Esophagus squamous epithelium (tissue), 5 donors: ENCODE results near the gene HSD17B2. TPM values are rescaled to one million over a fixed set of nuclear protein-coding genes. Genes with fewer than 3 reads are reported as not detected.

Source experiments
- DNase-seq: peaks from one replicate; lab custom pipeline; 2025; lab: John Stamatoyannopoulos, UW
- H3K27ac ChIP-seq, 4 donors: fragments of 200-600 bp; sonication (generic); one replicate each; pipeline ENCODE4 v1.5.1; 2016 to 2019; ENCODE audit warnings: mild to moderate bottlenecking in 1 of 4
- H3K27me3 ChIP-seq, 4 donors: fragments of 200-600 bp; sonication (generic); 1 replicate in 3 of 4; 2 replicates in 1 of 4; pipeline versions ENCODE4 v1.5.1 to v1.6.0; 2017 to 2021; ENCODE audit warnings: antibody characterized with exemption in 1 of 4
- H3K36me3 ChIP-seq, 3 donors: fragments of 200-600 bp; sonication (generic); one replicate each; pipeline ENCODE4 v1.5.1; 2016 to 2019
- H3K4me1 ChIP-seq, 3 donors: fragments of 200-600 bp; sonication (generic); one replicate each; pipeline ENCODE4 v1.5.1; 2017 to 2019
- H3K4me3 ChIP-seq, 4 donors: fragments of 200-600 bp; sonication (generic); 1 replicate in 3 of 4; 2 replicates in 1 of 4; pipeline ENCODE4 v1.5.1; 2016 to 2019; ENCODE audit warnings: mild to moderate bottlenecking in 2 of 4, moderate library complexity in 1 of 4
- H3K9me3 ChIP-seq, 3 donors: fragments of 200-600 bp; sonication (generic); one replicate each; pipeline ENCODE4 v1.5.1; 2016 to 2019
- CTCF ChIP-seq, 6 experiments: fragments of 450-650 bp in 4 of 6; fragments of 200-600 bp in 2 of 6; sonication (generic) in 2 of 6; IDR thresholded peaks; one replicate each; pipeline ENCODE4 v1.5.1; 2016 to 2019; ENCODE audit warnings: antibody characterized with exemption in 6 of 6, mild to moderate bottlenecking in 4 of 6, moderate library complexity in 4 of 6
- POLR2A ChIP-seq, 4 donors: fragments of 450-650 bp; IDR thresholded peaks; one replicate each; pipeline ENCODE4 v1.6.1; 2017; ENCODE audit warnings: antibody characterized with exemption in 4 of 4, mild to moderate bottlenecking in 4 of 4, moderate library complexity in 3 of 4
- WGBS, 2 donors: methylation state at CpG; one replicate each; pipeline ENCODE4 v1.1.5; 2018; 5-methylcytosine and 5-hydroxymethylcytosine counted together
- intact Hi-C: fragments of 100-400 bp; cut with DNase I; formaldehyde crosslinking; loops from one replicate; pipeline ENCODE4 v1.15.0; 2022
- total RNA-seq, 4 donors: library from RNA; depleted of rRNA; stranded (reverse); fragments of >200 nt; gene quantifications; one replicate each; pipeline ENCODE4 v1.1.0, GENCODE V29; 2016
- donor health status: DM: yes; HTN: yes; CAD: no.

The HSD17B2 gene
- total RNA-seq, 4 donors from 2014 or later: 0.72 to 5.1 (median 2.5) TPM

GRCh38 chr16:82056550-82056896 lies 21.5 kb downstream of the HSD17B2 start:
- H3K4me1 ChIP-seq: peaks cover 0 to 40% (median 18%) of the 10 kb centered on the region in 3 donors
- intact Hi-C loops: no loop called here
- H3K9me3 ChIP-seq: no peaks in the 10 kb centered on the region
- no peaks in the 10 kb centered on the region for H3K27me3 ChIP-seq
- H3K36me3 ChIP-seq: no peaks in the 10 kb centered on the region
- 57 to 61% methylated on average over 3 of the region's 3 CpGs for WGBS, 2 donors
- no peak for DNase-seq
- peak overlapping the region; percentile 50 to 79 (median 72) for H3K27ac ChIP-seq
- no peak for TF ChIP-seq POLR2A (IDR thresholded peaks at IDR 0.05)
- TF ChIP-seq CTCF (IDR thresholded peaks at IDR 0.05): no peak
- H3K4me3 ChIP-seq: no peak overlapping the region

GRCh38 chr16:82059161-82059982 lies 24.3 kb downstream of the HSD17B2 start:
- H3K4me3 ChIP-seq: no peak overlapping the region
- peaks cover 0 to 62% (median 38%) of the 10 kb centered on the region in 3 donors for H3K4me1 ChIP-seq
- intact Hi-C loops: no loop called here
- no peaks in the 10 kb centered on the region for H3K27me3 ChIP-seq
- WGBS, 2 donors: 70 to 75% methylated on average over 8 of the region's 8 CpGs
- H3K36me3 ChIP-seq: no peaks in the 10 kb centered on the region
- TF ChIP-seq CTCF (IDR thresholded peaks at IDR 0.05) (no peak), POLR2A (IDR thresholded peaks at IDR 0.05) (no peak)
- no peak for DNase-seq
- no peaks in the 10 kb centered on the region for H3K9me3 ChIP-seq
- peak overlapping the region; percentile 25 to 81 (median 32) for H3K27ac ChIP-seq

GRCh38 chr16:82059983-82060421 lies 24.9 kb downstream of the HSD17B2 start:
- Histone ChIP-seq H3K9me3 (no peaks in the 10 kb centered on the region), H3K4me3 (no peak overlapping the region), H3K4me1 (peaks cover 0 to 59% (median 37%) of the 10 kb centered on the region in 3 donors), H3K36me3 (no peaks in the 10 kb centered on the region), H3K27ac (peak overlapping the region in 3 of 4 donors; percentile 29 to 81 (median 36)), H3K27me3 (no peaks in the 10 kb centered on the region)
- WGBS, 2 donors: 61 to 73% methylated on average over 1 of the region's 1 CpG
- intact Hi-C loops: no loop called here
- no peak for DNase-seq
- TF ChIP-seq CTCF (IDR thresholded peaks at IDR 0.05) (no peak), POLR2A (IDR thresholded peaks at IDR 0.05) (no peak)

GRCh38 chr16:82061861-82062525 lies 26.9 kb downstream of the HSD17B2 start:
- no peak for DNase-seq
- Histone ChIP-seq H3K4me1 (peaks cover 0 to 44% (median 34%) of the 10 kb centered on the region in 3 donors), H3K36me3 (no peaks in the 10 kb centered on the region), H3K4me3 (no peak overlapping the region), H3K27ac (peak overlapping the region; percentile 57 to 83 (median 75)), H3K9me3 (no peaks in the 10 kb centered on the region), H3K27me3 (no peaks in the 10 kb centered on the region)
- WGBS, 2 donors: 32 to 39% methylated on average over 5 of the region's 5 CpGs
- intact Hi-C loops: no loop called here
- TF ChIP-seq CTCF (IDR thresholded peaks at IDR 0.05) (peak in 5 of 6 experiments; percentile 32 to 61 (median 36)), POLR2A (IDR thresholded peaks at IDR 0.05) (no peak)

- Histone ChIP-seq H3K4me1 (peaks cover 0 to 38% (median 34%) of the 10 kb centered on the region in 3 donors), H3K36me3 (no peaks in the 10 kb centered on the region), H3K4me3 (no peak overlapping the region), H3K9me3 (no peaks in the 10 kb centered on the region), H3K27ac (peak overlapping the region; percentile 57 to 83 (median 75)), H3K27me3 (no peaks in the 10 kb centered on the region)
- TF ChIP-seq CTCF (IDR thresholded peaks at IDR 0.05): no peak
- no peak for TF ChIP-seq POLR2A (IDR thresholded peaks at IDR 0.05)
- intact Hi-C loops: no loop called here
- no peak for DNase-seq
- WGBS, 2 donors: 16 to 56% methylated on average over 2 to 7 of the region's 7 CpGs
Measured at GRCh38 chr16:82062645-82063058, 27.6 kb downstream of the HSD17B2 start.
